NK-92 (cell line): ENCODE measurements around the gene TMEM184B.

Experiments
- DNase-seq: peaks from one replicate; lab custom pipeline; 2025; ENCODE audit not compliant: unreplicated experiment; lab: John Stamatoyannopoulos, UW

The TMEM184B gene

DNA sequence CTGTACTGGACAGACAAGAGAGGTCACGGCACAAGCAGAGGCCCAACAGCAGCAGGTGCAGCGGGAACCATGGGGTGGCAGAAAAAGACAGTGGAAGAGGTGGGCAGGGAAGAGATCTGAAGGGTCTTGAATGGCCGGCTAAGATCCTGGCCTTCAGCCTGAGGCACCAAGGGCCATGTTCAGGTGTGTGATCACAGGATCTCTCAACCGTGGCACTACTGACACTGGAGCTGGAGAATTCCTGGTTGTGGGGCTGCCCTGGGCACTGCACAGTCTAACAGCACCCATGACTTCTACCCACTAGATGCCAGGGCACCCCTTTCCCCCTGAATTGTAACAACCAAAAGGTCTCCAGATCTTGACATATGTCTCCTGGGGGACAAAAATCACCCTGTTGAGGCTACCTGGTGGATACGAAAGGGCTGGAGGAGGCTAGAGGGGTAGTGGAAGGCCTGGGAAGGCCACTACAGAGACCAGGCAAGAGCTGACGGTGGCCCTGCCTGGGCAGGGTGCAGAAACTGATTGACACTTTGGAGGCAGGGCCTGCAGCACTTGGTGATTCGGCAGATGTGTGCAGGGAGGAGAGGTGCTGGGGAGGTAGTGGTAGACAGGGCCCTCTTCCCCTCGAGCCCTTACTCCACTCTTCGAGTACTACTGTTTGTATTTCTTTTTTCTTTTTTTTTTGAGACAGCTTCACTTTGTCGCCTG lies 36.1 kb upstream of the TMEM184B start:
- no peak for DNase-seq

GRCh38 chr22:38305471-38306448 lies 33.0 kb upstream of the TMEM184B start:
- DNase-seq: no peak

DNA sequence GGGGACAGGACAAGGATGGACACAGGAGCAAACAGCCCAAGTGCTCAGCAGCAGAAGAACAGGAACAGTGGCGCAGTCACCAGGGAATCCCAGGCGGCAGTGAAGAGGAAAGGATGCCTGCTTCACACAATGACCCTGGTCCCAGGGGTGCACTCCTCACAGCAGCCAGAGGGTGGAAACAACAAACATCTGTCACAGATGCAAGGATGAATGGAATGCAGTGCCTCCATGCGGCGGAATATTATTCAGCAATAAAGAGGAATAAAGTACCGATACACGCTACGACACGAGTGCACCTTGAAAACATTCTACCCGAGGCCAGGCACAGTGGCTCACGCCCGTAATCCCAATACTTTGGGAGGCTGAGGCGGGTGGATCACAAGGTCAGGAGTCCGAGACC lies 31.7 kb upstream of the TMEM184B start:
- DNase-seq: no peak

DNA sequence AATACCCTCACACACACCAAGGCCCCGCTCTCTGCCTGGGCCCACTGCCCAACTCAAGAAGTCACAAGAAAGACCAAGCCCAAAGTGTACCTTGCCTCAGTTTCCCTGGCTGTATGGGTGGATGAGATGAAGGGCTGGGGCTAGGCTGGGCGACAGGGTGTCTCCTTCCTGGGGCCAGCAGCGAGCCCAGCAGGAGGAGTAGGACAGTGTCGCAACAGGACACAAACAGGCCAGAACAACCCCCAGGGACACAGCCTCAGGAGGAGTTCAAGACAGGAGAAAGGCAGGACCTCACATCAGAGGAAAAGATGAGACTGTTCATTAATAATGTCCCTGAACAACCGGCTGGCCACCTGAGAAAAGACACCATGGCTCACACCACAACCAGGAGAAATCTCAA lies 31.2 kb upstream of the TMEM184B start:
- no peak for DNase-seq

DNA sequence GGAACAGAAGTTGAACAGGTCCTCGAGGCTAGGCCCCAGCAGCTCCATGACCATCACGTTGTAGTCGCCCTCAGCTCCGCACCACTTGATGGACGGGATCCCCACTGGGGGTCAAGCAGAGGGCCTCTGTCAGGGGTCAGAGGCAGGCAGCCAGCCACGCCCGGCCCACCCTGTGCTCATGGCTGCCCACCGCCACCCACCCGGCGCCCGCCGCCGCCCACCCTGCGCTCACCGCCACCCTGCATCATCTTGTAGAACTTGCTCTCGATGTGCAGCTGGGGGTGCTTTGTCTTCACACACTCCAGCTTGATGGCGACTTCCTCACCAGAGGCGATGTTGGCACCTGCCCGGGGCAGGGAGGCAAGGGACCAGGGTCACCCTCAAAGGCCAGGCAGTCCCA lies 30.1 kb upstream of the TMEM184B start:
- DNase-seq: no peak

GRCh38 chr22:38300946-38301345 lies 28.1 kb upstream of the TMEM184B start:
- no peak for DNase-seq

DNA sequence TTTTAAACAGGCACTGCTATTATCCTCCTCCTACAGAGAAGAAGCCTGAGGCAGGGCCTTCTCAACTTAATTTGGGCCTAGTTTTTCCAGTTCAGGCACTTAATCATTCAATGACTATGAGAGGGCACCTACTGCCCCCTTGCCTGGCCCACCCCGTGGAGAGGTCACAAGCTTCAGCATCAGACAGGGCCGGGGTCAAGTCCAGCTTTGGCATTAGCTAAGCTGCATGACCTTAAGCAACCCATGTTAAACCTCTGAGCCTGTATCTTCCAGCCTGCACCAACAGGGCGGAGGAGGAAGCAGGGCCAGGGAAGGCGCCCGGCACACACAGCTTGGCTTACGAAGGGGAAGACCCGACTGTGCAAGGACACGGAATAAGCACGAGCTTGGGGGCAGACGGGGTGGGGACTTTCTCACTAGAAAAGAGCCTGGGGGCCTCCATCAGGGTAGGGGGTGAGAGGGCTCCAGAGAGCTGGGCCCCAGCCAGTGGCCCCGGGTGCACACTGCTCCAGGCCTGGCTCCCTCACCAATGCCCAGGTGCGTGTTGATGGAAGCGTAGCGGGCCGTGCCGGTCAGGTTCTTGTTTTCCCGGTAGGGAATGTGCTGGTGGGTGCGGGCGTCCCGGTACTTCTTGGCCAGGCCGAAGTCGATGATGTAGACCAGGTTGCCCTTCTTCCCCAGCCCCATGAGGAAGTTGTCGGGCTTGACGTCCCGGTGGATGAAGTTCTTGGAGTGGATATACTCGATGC lies 27.6 kb upstream of the TMEM184B start:
- DNase-seq: no peak

GRCh38 chr22:38299770-38300102 lies 26.9 kb upstream of the TMEM184B start:
- DNase-seq: no peak

DNA sequence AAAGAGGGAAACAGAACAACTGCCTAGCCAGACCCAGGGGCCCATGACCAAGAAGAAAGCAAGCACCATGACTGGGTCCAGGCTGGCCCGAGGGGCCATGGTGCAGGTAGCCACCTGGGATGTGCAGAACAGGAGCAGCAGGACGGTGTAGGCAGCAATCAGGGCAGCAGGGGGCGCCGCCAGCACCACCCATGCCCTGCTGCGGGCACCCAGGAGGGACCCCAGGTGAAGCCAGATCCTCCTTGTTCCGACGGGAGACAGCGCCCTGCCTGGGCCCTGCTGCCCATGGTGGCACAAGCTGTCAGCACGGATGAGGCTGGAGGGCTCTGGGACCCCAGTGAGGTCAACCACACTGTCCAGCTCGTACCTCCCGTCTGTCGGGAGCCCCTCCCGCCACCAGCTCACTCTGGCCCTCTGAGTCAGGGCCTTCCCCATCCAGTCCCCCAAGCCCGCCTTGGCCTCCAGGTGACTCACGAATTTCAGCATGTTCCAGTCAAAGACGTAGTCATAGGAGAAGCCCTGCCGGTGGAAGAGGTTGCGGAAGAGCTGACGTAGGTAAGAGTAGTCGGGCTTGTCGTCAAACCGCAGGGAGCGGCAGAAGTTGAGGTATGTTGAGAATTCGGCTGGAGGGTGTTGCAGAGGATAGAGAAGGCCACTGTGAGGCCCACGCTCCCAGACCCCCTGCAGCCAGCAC lies 25.6 kb upstream of the TMEM184B start:
- DNase-seq: no peak

DNA sequence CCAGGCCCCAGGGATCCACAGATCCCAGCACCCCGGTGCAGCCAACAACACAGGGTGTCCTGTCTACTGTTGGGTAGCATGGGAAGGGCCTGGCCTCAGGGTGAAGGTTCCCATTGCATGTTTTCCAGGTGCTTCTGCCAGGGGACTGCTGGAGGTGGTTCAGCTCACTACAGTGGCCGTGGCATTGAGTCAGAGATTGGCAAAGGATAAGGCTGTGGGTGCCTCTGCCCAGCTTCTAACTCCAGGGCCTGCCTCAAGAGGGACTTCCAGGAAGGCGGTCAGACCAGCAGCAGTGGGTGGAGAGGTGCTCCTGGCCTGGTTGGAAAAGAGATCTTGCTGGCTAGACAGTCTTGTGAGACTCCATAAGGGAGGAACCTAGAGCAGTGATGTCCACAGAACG lies 23.6 kb upstream of the TMEM184B start:
- no peak for DNase-seq

GRCh38 chr22:38295863-38296262 lies 23.1 kb upstream of the TMEM184B start:
- DNase-seq: no peak

DNA sequence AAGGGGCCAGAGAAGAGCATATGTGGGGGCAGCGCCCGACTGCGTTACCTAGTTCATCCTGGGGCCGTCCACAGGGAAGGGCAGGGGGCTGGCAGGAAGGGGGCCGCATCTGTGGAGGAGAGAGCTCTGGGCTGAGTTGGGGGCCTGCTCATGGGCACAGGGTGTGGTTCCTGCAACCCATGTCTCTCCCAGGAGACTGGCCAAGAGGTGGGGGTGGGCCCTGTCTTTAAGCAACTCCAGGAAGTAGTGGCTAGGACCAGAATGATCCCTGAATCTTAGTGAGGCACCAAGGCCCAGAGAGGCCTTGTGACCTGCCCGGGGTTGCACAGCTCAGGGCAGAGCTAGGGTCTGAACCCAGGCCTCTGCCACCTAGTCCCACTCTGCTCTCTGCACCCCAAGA lies 22.5 kb upstream of the TMEM184B start:
- no peak for DNase-seq

DNA sequence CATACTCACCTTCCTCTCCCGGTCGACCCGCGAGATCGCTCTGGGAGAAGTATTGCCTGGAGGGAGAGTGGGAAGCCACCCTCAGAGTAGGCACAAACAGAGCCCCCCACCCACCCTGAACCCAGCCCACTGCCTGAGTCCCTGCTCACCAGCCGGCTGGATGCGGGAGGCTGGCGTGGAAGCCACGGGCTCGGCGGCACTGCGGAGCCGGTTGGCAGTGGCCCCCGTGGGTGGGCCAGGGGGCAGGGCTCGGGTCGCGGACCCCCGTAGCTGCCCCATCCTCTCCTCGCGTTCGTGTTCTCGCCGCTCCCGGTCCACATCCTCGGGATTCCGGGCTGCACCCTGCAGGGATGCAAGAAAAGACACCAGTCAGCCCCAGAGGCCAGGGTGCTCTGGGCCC lies 21.4 kb upstream of the TMEM184B start:
- DNase-seq: no peak

- no peak for DNase-seq
These were observed 19.9 kb upstream of the TMEM184B start for GRCh38 chr22:38292694-38293093.

GRCh38 chr22:38291201-38291777 lies 18.5 kb upstream of the TMEM184B start:
- DNase-seq: no peak

GRCh38 chr22:38290347-38290746 lies 17.5 kb upstream of the TMEM184B start:
- DNase-seq: no peak

DNA sequence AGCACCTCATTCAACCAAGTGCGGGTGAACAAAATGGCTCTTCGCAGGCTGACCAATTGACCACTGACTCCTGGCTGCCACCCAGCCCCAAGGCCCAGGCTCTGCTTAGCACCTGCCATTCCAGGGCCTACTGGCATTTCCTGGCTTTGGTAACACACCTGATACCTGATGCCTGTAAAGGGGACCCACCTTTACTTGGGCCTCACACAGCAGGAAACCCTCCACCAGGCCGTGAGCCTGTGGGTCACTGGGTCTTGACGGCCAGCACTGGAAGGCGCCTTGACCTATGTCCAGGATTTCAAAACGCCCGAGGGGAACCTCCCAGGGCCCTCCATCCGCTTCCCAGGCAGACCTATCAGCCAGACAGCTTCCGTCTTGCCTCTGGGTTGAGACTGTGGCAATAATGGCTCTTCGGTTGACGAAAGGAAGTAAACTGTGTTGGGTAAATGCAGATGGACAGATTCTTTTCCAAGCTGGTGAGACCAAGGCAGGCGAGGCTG lies 16.8 kb upstream of the TMEM184B start:
- no peak for DNase-seq

DNA sequence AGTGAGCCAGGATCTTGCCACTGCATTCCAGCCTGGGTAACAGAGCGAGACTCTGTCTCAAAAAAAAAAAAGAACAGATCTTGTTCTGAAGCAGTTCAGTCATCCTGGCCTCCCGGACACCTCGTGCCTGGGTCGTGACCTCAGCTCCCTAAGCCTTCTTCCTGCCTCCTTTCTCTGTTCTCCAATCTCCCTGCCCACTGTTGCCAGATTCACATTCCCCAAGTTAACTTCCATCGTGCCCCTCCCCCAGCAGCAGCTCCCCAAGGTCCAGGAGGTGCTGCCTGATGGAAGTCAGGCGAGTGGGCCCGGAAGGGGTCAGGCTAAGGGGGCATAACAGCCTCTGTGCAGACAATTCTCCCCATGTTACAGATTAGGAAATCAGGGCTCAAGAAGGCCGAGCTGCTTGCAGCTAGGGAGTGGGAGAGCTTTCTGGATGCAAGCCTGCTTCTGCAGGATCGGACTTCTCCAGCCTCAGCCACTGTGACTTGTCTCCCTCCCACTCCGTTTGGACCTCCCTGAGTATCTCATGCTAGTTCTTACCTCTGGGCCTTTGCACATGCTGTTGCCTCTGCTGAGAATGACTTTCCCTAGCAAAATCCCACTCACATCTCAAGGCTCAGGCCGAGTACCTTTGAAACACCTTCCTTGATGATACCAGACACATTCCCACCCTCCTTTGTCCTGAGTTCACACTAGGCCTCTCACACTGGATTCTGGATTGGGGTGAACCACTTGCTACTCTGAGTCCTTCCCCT lies 14.3 kb upstream of the TMEM184B start:
- no peak for DNase-seq

DNA sequence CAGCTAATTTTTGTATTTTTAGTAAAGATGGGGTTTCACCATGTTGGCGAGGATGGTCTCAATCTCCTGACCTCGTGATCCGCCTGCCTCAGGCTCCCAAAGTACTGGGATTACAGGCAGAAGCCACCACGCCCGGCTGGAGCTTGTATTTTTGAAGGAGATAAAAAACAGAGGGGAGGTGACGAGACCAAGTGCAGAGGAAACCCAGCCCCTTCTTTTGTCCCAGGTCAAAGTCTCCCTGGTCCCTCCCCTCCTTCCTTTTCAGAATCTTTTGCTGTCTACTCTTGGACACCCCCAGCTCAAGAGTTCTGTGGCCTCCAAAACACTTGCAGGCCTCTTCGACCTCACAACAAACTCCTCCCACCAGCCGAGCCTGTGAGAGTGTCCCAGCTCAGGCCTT lies 12.2 kb upstream of the TMEM184B start:
- no peak for DNase-seq

- DNase-seq: no peak
These were observed 11.2 kb upstream of the TMEM184B start for GRCh38 chr22:38284042-38284402.
